Activated CD8-positive, alpha-beta memory T cell treated with anti-CD3 and anti-CD28 coated beads, Interleukin-2, amount 10 ng/mL, durations not matched to agents 7 days and 5 days (primary cell): ENCODE data around the gene KCNQ4. TPM values are rescaled to one million over a fixed set of nuclear protein-coding genes. Genes with fewer than 3 reads are reported as not detected.
A peak's percentile ranks its signal among the peaks of the same experiment; 100 is the strongest.

Experiments used
- ATAC-seq: fragments of 150-1000 bp; cut with Tn5 transposase; one replicate; pipeline ENCODE4 v1.10.0; 2021; ENCODE audit warnings: moderate library complexity
- CTCF ChIA-PET: fragments of 350-600 bp; sonication (Branson Sonifier 250); formaldehyde crosslinking; loops from one replicate; lab custom pipeline; 2021; ENCODE audit warnings: antibody characterized with exemption; lab: Charles Lee
- DNase-seq: peaks from one replicate; pipeline ENCODE4 v3.0.0-alpha.2; 2020
- H3K27ac Mint-ChIP-seq: one replicate; pipeline ENCODE4 v1.8.0; 2021; ENCODE audit warnings: mild to moderate bottlenecking, mixed read lengths
- H3K27me3 Mint-ChIP-seq: one replicate; pipeline ENCODE4 v1.8.0; 2021; ENCODE audit warnings: mixed read lengths
- H3K36me3 Mint-ChIP-seq: one replicate; pipeline ENCODE4 v1.8.0; 2021; ENCODE audit warnings: mild to moderate bottlenecking, mixed read lengths
- H3K4me1 Mint-ChIP-seq: one replicate; pipeline ENCODE4 v1.8.0; 2021; ENCODE audit warnings: mixed read lengths
- H3K4me3 Mint-ChIP-seq: one replicate; pipeline ENCODE4 v1.8.0; 2021; ENCODE audit warnings: mild to moderate bottlenecking, moderate library complexity, mixed read lengths
- H3K9me3 Mint-ChIP-seq: one replicate; pipeline ENCODE4 v1.8.0; 2022; ENCODE audit warnings: low read depth, mixed read lengths
- total RNA-seq, 2 experiments: library from RNA; stranded (reverse); gene quantifications; one replicate each; pipeline ENCODE4 v1.2.3, GENCODE V29; 2021

Gene KCNQ4
- total RNA-seq, 2 experiments from 2014 or later = 0.12 to 0.44 TPM

- no peak for ATAC-seq
- no peak for DNase-seq
- Mint-ChIP-seq H3K4me1 (peaks cover 32% of the 10 kb centered on the region), H3K9me3 (no peaks in the 10 kb centered on the region), H3K27ac (no peak overlapping the region), H3K36me3 (peaks cover 46% of the 10 kb centered on the region), H3K4me3 (no peak overlapping the region), H3K27me3 (no peaks in the 10 kb centered on the region)
- CTCF ChIA-PET = no interaction called here
Observed at GRCh38 chr1:40760984-40761383, 22.6 kb upstream of the KCNQ4 start.

GRCh38 chr1:40762144-40762923 is 21.3 kb upstream of the KCNQ4 start:
- Mint-ChIP-seq H3K27ac (peak overlapping the region; percentile 41), H3K27me3 (no peaks in the 10 kb centered on the region)

GRCh38 chr1:40763742-40764532 is 19.6 kb upstream of the KCNQ4 start:
- peak; percentile 48 for ATAC-seq
- peak overlapping the region; percentile 5 for H3K4me3 Mint-ChIP-seq

More at GRCh38 chr1:40762144-40762923, 21.3 kb upstream of the KCNQ4 start:
- H3K4me3 Mint-ChIP-seq = no peak overlapping the region
- CTCF ChIA-PET = interaction anchor here (1.4 kb wide), 1 partner anchor 190 kb away, joined by 4 read pairs; no protein-coding TSS in a partner anchor
- peaks cover 52% of the 10 kb centered on the region for H3K36me3 Mint-ChIP-seq
- ATAC-seq (no peak), DNase-seq (no peak)
- H3K4me1 Mint-ChIP-seq = peaks cover 35% of the 10 kb centered on the region
- no peaks in the 10 kb centered on the region for H3K9me3 Mint-ChIP-seq

DNA sequence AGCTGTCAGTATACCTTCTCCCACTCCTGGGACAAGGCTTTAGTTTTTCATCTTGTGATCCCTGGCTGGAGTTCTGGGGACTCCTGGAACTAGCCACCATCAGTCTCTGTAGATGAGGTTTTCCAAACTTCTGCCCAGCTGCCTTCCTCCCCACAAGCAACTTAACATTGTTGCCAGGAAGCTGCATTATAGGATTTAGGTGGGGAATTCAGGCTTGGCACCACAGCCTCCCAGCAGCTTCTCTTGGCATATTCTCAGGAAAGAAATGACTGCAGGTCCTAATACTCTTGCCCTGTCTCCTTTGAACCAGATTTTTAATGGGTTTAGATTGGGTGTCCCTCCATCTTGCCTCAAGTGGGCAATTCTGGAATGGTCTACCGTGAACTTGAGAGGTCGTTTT is 18.6 kb upstream of the KCNQ4 start:
- DNase-seq = no peak
- peaks cover 44% of the 10 kb centered on the region for H3K4me1 Mint-ChIP-seq
- peaks cover 49% of the 10 kb centered on the region for H3K36me3 Mint-ChIP-seq
- no peak overlapping the region for H3K4me3 Mint-ChIP-seq
- CTCF ChIA-PET = interaction anchor here (0.9 to 3.5 kb wide), 8 partner anchors 9 to 426 kb away, joined by 3 to 47 read pairs (median 3); partner anchors contain the start of genes CITED4 and NFYC
- peak overlapping the region; percentile 35 for H3K27ac Mint-ChIP-seq
- H3K27me3 Mint-ChIP-seq = no peaks in the 10 kb centered on the region
- no peaks in the 10 kb centered on the region for H3K9me3 Mint-ChIP-seq
- no peak for ATAC-seq

More at GRCh38 chr1:40763742-40764532, 19.6 kb upstream of the KCNQ4 start:
- no peaks in the 10 kb centered on the region for H3K27me3 Mint-ChIP-seq
- no peak for DNase-seq
- CTCF ChIA-PET = interaction anchor here (0.9 to 3.5 kb wide), 7 partner anchors 10 to 189 kb away, joined by 3 to 47 read pairs (median 4); partner anchors contain the start of genes CITED4 and NFYC
- H3K4me1 Mint-ChIP-seq = peaks cover 35% of the 10 kb centered on the region
- H3K27ac Mint-ChIP-seq = peak overlapping the region; percentile 91
- H3K36me3 Mint-ChIP-seq = peaks cover 52% of the 10 kb centered on the region
- H3K9me3 Mint-ChIP-seq = no peaks in the 10 kb centered on the region

- Mint-ChIP-seq H3K27me3 (no peaks in the 10 kb centered on the region), H3K4me1 (peaks cover 51% of the 10 kb centered on the region), H3K27ac (peak overlapping the region; percentile 52), H3K36me3 (peaks cover 52% of the 10 kb centered on the region), H3K4me3 (no peak overlapping the region), H3K9me3 (no peaks in the 10 kb centered on the region)
- CTCF ChIA-PET = interaction anchor here (0.9 to 3.5 kb wide), 5 partner anchors 8 to 427 kb away, joined by 3 to 47 read pairs (median 4); no protein-coding TSS in a partner anchor
- no peak for ATAC-seq
- DNase-seq = no peak
Observed at GRCh38 chr1:40766017-40766416, 17.6 kb upstream of the KCNQ4 start.

GRCh38 chr1:40766560-40766959 is 17.0 kb upstream of the KCNQ4 start:
- Mint-ChIP-seq H3K27ac (peak overlapping the region; percentile 16), H3K27me3 (no peaks in the 10 kb centered on the region), H3K36me3 (peaks cover 50% of the 10 kb centered on the region), H3K9me3 (no peaks in the 10 kb centered on the region), H3K4me1 (peaks cover 50% of the 10 kb centered on the region), H3K4me3 (no peak overlapping the region)
- ATAC-seq = no peak
- DNase-seq = no peak
- CTCF ChIA-PET = interaction anchor here (0.9 to 1.2 kb wide), 2 partner anchors 12 to 88 kb away, joined by 3 to 4 read pairs; no protein-coding TSS in a partner anchor

DNA sequence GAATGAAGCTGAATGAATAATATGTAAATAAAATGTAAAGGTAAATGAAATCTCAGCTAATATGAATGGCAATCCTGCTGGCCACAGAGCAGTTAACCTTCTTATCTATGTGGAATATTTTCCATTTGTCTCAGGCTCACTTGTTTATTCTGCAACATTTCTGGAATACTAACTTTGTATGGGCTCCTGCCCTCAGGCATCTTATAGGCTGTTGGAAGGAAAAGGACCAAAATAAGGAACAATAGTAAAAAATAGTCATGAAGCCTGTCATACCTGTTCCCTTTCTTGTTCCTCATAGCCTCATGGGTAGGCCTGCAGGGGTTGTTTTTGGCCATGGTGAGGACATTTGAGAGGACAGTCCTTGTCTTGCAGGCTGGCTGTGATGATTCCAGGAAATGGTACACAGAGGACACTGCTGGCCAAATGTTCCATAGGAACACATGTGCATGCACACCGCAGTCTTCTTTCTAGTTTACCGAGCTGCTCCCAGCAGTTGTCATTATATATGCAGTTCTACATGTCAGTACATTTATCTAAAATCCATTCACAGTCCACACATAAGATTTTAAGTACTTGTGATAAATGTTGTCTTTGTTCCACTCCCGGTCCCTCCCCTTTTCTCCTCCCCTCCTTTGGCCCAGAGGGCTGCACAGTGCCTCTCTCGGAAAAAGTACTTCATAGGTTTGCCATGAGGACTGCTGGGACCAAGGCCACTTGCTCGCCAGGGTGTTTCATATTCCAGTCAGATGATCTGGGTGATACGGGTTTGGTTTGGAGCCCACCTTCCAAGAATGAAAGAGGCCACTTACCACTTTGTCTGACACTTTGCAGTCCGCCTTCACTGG is 15.2 kb upstream of the KCNQ4 start:
- Mint-ChIP-seq H3K9me3 (no peaks in the 10 kb centered on the region), H3K27me3 (no peaks in the 10 kb centered on the region), H3K4me1 (peaks cover 39% of the 10 kb centered on the region), H3K4me3 (no peak overlapping the region), H3K27ac (no peak overlapping the region), H3K36me3 (peaks cover 47% of the 10 kb centered on the region)
- CTCF ChIA-PET = interaction anchor here (1.1 kb wide), 1 partner anchor 81 kb away, joined by 4 read pairs; no protein-coding TSS in a partner anchor
- DNase-seq (no peak), ATAC-seq (no peak)

GRCh38 chr1:40769815-40770214 is 13.8 kb upstream of the KCNQ4 start:
- no peak for DNase-seq
- Mint-ChIP-seq H3K27me3 (no peaks in the 10 kb centered on the region), H3K27ac (peak overlapping the region; percentile 10), H3K9me3 (no peaks in the 10 kb centered on the region), H3K36me3 (peaks cover 47% of the 10 kb centered on the region), H3K4me3 (no peak overlapping the region), H3K4me1 (peaks cover 32% of the 10 kb centered on the region)
- no peak for ATAC-seq
- CTCF ChIA-PET = interaction anchor here (0.8 to 8.7 kb wide), 7 partner anchors 13 to 181 kb away, joined by 3 to 96 read pairs (median 3); no protein-coding TSS in a partner anchor

DNA sequence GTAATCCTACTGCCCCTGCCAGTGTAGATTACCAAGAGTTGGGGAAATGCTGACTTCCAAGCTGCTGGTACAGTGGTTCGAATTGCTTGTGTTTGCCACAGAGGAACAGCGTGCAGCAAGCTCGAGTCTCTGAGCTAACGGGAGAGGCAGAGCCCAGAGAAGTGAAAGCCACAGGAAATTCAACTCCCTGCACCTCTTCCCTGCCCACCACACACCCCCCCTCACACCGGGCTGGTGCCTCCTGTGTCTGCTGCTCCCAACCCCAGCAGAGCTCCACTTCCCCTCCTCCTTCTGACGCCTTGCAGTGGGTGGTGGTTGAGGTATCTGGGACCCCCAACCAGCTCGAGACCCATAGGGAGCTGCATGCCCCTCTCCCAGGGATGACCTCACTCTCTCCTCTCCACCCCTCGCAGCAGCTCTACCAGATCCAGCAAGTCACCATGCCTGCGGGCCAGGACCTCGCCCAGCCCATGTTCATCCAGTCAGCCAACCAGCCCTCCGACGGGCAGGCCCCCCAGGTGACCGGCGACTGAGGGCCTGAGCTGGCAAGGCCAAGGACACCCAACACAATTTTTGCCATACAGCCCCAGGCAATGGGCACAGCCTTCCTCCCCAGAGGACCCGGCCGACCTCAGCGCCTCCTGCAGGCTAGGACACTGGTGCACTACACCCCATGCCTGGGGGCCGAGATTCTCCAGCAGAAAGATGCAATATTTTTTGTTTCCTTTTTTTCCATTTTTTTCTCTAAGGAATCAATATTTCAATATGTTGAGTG is 13.1 kb upstream of the KCNQ4 start:
- H3K27ac Mint-ChIP-seq = peak overlapping the region; percentile 10
- H3K9me3 Mint-ChIP-seq = no peaks in the 10 kb centered on the region
- H3K4me3 Mint-ChIP-seq = no peak overlapping the region
- CTCF ChIA-PET = interaction anchor here (0.8 to 9.9 kb wide), 9 partner anchors 14 to 180 kb away, joined by 3 to 228 read pairs (median 5); no protein-coding TSS in a partner anchor
- H3K36me3 Mint-ChIP-seq = peaks cover 45% of the 10 kb centered on the region
- no peaks in the 10 kb centered on the region for H3K27me3 Mint-ChIP-seq
- no peak for DNase-seq
- ATAC-seq = no peak
- H3K4me1 Mint-ChIP-seq = peaks cover 27% of the 10 kb centered on the region

- no peak for ATAC-seq
- Mint-ChIP-seq H3K27ac (peak overlapping the region; percentile 38), H3K27me3 (no peaks in the 10 kb centered on the region), H3K36me3 (peaks cover 44% of the 10 kb centered on the region), H3K9me3 (peaks cover under 1% of the 10 kb centered on the region), H3K4me3 (no peak overlapping the region), H3K4me1 (peaks cover 24% of the 10 kb centered on the region)
- CTCF ChIA-PET = interaction anchor here (0.8 to 9.9 kb wide), 15 partner anchors 8 to 178 kb away, joined by 3 to 228 read pairs (median 4); partner anchors contain the start of gene NFYC
- no peak for DNase-seq
Observed at GRCh38 chr1:40772146-40772955, 11.2 kb upstream of the KCNQ4 start.

DNA sequence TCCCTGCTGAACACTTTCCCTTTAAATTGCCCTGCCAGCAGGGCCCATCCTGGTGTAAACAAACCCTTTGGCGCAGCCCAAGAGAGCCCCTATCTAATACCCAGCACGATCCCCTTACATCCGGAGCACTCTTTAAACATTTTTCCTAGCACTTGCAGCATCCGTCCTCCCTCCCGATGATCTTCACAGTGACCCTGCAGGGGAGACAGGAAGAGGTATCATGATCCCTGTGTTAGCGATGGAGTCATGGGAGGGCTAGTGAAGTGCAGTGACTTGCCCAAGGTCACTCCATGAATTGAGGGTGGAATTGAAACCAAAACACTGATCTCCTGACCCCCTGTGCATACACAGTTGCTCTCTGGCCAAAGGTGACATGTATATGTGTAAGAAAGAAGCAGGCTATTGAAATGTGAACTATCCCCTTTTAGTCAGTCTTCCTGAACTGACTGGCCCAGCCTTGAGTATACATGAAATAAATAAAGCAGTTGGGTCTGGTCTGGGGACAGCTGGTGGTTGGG is 9.8 kb upstream of the KCNQ4 start:
- ATAC-seq = no peak

More for the DNA sequence above, 9.8 kb upstream of the KCNQ4 start:
- Mint-ChIP-seq H3K9me3 (peaks cover 3% of the 10 kb centered on the region), H3K4me1 (peaks cover 28% of the 10 kb centered on the region), H3K27ac (peak overlapping the region; percentile 56), H3K27me3 (no peaks in the 10 kb centered on the region), H3K36me3 (peaks cover 44% of the 10 kb centered on the region), H3K4me3 (no peak overlapping the region)
- DNase-seq = no peak
- CTCF ChIA-PET = interaction anchor here (0.6 to 9.9 kb wide), 40 partner anchors 9 to 192 kb away, joined by 3 to 228 read pairs (median 4); partner anchors contain the start of gene KCNQ4
